Measurements from ENCODE around the gene LHFPL2.
"Not testable (repeated sequence)": the region's sequence is repeated elsewhere in the genome, so short reads cannot be mapped to it uniquely, and the experiment has no call there.

Gene LHFPL2

GRCh38 chr5:78639791-78640190 lies 8.8 kb downstream of the LHFPL2 start:
- no peak for DNase-seq

GRCh38 chr5:78638973-78639669 lies 9.5 kb downstream of the LHFPL2 start:
- DNase-seq = no peak

GRCh38 chr5:78638423-78638822 lies 10.1 kb downstream of the LHFPL2 start:
- DNase-seq = no peak

GRCh38 chr5:78637468-78637867 lies 11.1 kb downstream of the LHFPL2 start:
- no peak for DNase-seq

DNA sequence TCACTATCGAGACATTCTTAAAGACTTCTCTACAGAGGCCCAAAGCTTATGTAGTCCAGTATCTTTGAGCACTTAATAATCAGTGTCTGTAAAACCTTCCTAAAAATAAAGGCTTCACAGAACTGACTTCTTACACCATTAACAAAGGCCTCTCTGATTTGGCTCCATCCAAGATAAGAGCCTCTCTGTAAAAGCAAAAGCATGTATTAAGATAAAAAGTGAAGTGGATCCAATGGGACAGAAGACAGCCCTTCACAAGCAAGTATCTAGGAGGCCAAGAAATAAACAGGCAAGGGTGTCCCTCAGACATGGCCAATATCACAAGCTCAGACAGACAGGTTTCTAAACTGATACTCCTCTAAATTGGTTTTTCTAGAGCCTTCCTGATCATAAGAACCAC lies 11.9 kb downstream of the LHFPL2 start:
- no peak for DNase-seq

DNA sequence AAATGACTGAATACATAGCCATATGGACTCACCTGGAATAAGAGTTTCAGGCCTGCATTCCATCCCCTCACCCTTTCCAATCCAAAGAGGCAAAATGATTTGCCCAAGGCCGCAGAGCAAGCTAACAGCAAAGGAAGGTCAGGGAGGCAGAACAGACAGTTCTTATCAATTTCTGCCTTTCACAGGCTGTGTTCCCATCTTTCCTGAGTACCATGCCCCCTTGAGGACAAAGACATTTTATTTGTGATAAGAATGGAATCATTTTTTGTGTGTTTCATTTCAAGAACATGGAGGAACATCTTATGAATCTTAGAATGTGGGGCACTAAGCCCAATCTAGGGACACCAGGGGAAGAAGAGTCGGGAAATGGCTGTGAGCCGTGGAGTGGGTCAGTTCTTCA lies 13.9 kb downstream of the LHFPL2 start:
- DNase-seq = no peak

DNA sequence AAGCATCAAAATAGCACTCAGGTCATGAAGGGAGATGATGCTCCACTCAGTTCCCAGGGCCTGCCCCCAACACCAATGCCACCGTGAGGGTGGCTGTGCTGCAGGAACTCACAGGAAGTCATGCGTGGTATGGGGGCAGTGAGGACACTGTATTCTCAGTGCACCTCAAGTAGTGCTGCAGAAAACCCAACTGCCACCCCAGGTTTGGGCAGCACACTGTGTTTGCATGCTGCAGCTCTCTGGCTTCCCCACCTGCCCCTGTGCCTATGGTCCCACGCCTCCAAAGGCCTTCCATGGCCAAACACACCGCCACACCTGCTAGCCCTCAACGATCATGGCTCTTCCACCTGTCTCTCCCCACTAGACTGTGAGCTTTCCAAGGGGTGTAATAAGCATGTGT lies 14.3 kb downstream of the LHFPL2 start:
- DNase-seq = no peak

- no peak for DNase-seq
Measured at GRCh38 chr5:78633700-78634099, 14.9 kb downstream of the LHFPL2 start.

GRCh38 chr5:78632467-78632866 lies 16.1 kb downstream of the LHFPL2 start:
- no peak for DNase-seq

DNA sequence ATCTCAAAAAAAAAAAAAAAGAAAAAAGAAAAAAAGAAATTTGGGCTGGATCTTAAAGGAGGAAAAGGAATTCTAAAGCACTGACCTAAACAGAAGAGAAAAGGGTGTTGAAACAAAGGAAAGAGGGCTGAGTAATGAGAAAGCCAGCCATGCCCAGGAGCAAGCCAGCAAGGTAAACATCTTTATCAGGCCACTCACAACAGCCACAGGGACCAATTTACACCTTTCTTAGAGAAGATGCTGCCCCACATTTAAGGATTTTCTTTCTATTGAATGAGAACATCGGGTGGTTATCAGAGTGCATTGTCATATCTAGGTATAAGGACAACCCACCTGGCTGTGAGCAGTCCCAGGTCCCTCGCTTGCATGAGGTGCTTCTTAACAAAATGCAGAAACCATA lies 16.6 kb downstream of the LHFPL2 start:
- DNase-seq = no peak

DNA sequence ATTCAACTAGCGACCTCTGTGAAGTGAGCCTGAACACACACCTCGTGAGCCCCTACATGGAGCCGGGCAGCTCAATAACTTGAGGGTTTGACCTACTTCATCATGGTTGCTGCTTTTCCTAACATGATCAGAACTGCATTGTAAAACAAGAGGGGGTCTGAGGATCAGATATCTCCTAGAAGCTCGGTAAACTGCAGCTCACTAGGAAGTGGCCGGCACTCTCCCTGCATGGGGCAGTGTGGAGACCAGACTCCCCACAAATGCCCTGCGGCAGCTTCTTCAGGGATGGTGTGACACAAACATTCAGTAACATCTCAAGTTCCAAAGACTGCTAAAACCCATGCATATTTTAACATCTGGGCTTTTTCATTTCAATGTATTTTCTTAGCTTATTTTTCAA lies 18.5 kb downstream of the LHFPL2 start:
- DNase-seq = no peak

- no peak for DNase-seq
Measured at GRCh38 chr5:78629624-78630023, 18.9 kb downstream of the LHFPL2 start.

DNA sequence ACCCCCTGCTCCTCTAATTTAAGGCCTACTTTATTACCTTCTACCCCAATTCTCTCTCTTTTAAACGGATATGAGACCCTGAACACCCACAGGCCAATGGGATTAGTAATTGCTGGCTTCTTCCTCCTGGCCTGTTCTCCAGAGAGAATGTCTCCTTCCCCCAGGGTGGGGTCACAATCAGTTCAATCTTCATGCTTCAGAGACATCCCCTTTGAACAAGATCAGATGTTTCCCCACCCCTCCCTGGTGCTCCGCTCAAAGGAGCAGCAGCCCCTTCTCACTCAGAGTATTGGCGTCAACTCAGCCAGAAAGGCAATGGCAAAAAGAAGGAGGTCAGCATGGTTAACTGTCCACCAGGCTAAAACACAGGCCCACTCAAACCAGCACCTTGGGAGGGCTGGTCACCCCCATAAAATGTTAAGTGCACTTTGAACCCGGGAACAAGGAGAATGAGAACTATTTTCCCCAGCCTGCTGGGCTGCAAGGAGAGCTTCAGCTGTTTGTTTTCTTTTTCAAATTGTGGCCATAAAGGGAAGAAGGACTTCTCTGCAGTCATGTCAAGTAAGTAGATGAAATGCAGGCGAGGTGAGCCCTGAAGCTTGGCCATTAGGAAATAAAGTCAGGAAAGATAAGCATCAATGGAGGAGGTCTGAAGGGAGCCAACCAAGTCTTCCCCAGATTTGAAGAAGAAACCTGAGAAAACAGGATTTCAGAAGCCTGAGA lies 20.1 kb downstream of the LHFPL2 start:
- DNase-seq = no peak

- no peak for DNase-seq
Measured at GRCh38 chr5:78627766-78628165, 20.8 kb downstream of the LHFPL2 start.

DNA sequence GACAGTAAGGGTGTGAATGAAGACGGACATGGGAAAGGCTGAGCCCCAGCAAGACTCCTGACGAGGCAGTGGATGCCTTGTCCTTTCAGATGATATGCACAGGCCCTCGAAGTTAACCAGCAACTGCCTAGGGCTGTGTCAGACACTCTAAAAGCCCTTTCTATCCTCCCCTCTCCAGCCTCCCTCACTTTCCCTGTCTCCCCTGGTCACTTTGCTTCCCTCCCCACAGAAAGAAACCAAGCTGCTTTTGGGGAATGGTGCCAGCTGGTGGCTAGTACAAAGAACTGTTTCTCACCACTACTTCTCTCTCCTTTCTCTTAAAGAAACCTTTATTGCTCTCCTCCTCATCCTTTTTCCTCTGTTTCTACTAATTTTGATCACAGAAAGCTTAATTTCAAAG lies 21.4 kb downstream of the LHFPL2 start:
- no peak for DNase-seq

DNA sequence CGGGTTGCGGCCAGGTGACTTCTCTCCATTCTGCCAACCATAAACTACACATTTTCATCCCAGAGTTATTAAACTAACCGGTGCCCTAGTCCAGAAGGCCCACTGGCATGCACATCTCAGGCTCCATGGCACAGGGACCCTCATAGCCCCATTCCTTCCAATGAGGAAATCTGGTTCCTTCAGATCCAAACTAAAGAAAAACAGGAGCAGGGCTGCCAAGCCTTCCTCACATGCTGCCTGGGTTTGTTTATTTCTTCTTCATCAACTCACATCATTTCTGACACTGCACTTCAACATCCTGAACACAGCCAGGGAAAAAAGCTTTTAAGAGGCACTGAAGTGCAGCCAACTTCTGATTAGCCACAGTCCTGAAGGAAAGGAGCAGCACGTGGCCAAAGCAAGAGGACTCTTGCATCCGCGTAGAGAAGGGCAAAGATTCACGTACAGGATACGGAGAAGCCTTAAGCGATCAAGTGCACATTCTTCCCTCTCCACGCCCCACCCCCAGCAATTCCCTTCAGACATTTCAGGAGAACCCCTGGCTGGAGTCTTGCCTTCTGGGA lies 22.5 kb downstream of the LHFPL2 start:
- no peak for DNase-seq

DNA sequence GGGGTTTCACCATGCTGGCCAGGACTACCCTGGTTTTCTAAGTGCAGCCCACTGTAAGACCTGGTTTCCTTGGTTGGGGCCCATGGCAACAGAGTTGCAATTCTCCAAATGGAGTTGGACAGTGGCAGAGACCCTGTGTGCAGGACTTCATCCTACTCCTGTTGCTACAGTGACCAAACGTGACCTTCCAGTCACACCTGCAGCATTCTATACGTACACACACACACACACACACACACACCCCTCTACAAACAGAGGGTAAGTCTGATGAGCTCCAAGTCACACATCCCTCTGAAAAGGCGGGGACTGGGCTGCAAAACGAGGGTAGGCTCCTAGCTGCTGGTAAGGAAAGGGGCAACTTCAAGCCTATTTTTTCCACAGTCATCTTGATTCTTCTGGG lies 23.6 kb downstream of the LHFPL2 start:
- no peak for DNase-seq

DNA sequence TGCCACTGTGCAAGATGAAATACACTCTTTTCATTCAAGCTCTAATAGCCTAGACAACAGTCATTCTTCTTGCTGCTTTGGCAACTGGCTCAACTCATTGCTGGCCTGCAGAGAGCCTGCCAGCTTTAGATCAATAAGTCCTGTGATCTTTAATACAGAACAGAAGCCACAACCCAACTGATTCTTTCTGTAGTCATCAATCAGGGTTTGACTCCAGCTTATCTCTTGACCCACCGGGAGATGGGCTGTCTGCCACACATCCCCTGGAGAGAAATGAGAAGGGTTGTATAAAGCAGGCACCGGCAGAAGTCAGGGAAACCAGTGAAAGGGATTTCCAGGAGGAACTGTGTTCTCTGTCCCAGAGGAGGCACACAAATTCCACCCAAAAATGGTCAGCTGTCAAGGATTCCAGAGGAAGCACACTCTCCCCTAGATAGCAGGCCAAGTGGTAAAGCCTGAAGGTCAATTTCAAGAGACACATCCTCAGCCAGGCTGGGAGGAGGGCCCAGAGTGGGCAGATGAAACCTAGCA lies 24.5 kb downstream of the LHFPL2 start:
- DNase-seq = no peak

GRCh38 chr5:78622302-78622971 lies 26.1 kb downstream of the LHFPL2 start:
- DNase-seq = no peak

GRCh38 chr5:78621291-78621738 lies 27.3 kb downstream of the LHFPL2 start:
- DNase-seq = no peak

DNA sequence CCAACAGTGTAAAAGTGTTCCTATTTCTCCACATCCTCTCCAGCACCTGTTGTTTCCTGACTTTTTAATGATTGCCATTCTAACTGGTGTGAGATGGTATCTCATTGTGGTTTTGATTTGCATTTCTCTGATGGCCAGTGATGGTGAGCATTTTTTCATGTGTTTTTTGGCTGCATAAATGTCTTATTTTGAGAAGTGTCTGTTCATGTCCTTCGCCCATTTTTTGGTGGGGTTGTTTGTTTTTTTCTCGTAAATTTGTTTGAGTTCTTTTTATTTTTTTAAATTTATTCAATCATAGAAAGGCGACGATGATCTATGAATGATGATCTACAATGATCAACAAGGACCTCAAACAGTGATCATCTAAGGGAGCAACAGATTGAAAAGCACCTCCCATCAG lies 28.5 kb downstream of the LHFPL2 start:
- DNase-seq = not testable (repeated sequence)

DNA sequence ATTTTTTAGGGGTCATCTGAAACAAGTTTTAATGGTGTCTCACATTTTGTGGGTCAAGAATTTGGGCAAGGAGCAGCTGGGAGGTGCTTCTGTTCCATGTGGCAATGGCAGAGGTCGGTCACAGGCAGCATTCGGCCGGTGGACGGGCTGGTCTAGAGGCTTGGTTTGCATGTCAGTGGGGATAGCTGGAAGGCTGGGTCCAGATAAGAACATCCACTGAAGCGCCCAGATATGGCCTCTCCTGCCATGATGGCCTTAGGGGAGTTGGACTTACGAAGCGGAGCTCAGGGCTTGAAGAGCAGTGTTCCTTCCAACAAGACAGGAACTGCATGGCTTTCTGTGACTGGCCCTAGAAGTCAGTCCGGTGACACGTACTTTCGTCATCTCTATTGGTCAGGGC lies 30.3 kb downstream of the LHFPL2 start:
- no peak for DNase-seq

DNA sequence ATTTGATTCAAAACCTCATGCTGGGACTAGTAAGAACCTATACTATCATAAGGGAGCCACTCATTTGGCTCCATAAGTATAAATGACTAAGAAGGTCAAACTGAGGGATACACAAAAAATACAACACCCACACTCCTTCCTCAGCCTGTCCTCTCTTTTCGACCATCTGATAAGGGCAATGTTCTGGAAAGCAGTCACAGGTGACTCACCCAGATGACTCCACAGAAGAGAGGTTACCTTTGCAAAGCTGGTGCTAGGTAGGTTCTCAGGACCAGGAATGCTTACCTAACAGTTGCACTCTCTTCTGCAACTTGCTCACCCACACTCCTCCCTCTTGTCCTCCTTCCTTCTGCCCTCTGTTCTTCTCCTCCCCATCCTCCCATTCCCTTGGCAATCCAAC lies 32.9 kb downstream of the LHFPL2 start:
- DNase-seq = no peak

- DNase-seq = no peak
Measured at GRCh38 chr5:78614816-78615215, 33.8 kb downstream of the LHFPL2 start.

Data from NCI-H1048 (cell line).